ENCODE measurements around the gene RALGAPB.

- no peak for TF ChIP-seq POLR2A (IDR thresholded peaks at IDR 0.05)
- TF ChIP-seq CTCF (IDR thresholded peaks at IDR 0.05): no peak
These were observed 154.4 kb downstream of the RALGAPB start for GRCh38 chr20:38626921-38627659.

Measured in body of pancreas (tissue), 4 donors.